ENCODE data around the gene RANGAP1.

RANGAP1 gene

DNA sequence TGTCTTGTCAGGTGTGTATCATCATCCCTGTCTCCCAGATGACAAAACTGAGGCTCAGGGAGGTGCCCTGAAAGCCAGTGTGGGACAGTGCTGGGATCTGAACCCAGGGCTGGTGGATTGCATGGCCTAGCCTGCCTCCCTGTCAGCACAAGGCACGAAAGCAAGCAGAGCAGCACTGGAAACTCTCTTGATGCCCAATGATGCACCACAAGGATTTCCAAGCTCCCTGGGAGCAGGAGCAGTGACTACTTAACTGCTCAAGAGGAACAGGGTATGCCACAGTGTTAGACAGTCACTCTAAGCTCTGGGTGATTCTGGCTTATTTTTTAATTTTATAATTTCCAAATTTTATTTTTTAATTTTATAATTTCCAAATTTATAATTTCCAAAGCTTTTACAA is 24.3 kb upstream of the RANGAP1 start:
- no peak for DNase-seq (ENCODE audit: low read depth)
- TF ChIP-seq, protein P1, sequence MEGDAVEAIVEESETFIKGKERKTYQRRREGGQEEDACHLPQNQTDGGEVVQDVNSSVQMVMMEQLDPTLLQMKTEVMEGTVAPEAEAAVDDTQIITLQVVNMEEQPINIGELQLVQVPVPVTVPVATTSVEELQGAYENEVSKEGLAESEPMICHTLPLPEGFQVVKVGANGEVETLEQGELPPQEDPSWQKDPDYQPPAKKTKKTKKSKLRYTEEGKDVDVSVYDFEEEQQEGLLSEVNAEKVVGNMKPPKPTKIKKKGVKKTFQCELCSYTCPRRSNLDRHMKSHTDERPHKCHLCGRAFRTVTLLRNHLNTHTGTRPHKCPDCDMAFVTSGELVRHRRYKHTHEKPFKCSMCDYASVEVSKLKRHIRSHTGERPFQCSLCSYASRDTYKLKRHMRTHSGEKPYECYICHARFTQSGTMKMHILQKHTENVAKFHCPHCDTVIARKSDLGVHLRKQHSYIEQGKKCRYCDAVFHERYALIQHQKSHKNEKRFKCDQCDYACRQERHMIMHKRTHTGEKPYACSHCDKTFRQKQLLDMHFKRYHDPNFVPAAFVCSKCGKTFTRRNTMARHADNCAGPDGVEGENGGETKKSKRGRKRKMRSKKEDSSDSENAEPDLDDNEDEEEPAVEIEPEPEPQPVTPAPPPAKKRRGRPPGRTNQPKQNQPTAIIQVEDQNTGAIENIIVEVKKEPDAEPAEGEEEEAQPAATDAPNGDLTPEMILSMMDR (conservative IDR thresholded peaks at IDR 0.05; ENCODE audit: low read depth, low read length), result no peak
- H3K4me3 ChIP-seq (ENCODE audit: low read depth, low read length), result no peak overlapping the region

DNA sequence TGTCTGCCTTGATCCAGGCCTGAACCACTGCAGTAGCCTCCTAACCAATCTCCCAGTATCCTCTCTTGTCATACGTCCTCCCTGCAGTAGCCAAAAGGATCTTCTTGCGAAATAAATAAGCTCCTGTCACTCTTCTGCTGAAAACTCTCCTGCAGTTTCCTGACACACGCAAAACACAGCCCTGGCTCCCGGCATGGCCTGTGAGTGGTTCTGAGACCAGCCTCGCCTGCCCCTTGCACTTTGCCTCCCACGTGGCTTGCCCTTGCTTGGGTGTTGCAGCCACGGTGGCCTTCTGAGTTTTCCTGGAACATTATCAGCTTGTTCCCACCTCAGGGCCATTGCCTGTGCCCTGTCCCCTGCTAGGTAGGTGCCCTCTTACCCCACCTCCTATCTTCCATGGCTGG is 22.6 kb upstream of the RANGAP1 start:
- DNase-seq (ENCODE audit: low read depth), result peak; percentile 59
- TF ChIP-seq, protein P1 (conservative IDR thresholded peaks at IDR 0.05; ENCODE audit: low read depth, low read length), result no peak
- H3K4me3 ChIP-seq (ENCODE audit: low read depth, low read length), result no peak overlapping the region

DNA sequence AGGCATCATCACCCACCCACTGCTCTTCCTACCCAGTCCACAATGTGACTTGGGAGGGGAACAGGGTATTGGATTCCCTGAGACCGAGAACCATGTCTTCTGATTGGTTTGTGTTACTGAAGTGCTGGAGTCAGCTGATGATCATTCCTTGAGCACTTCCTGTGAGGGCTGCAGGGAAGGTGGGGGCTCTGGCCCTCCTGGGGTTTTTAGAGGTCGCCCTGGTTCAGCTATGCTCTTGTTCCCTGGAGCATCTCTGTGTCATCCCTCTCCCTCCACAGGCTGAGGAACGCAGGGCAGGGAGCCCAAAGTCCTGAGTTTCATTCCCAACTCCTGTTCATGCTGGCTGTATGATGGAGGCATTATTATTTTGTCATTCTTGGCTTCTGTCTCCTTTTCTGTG is 22.1 kb upstream of the RANGAP1 start:
- peak; percentile 85 for DNase-seq (ENCODE audit: low read depth)
- H3K4me3 ChIP-seq (ENCODE audit: low read depth, low read length), result no peak overlapping the region
- TF ChIP-seq, protein P1 (conservative IDR thresholded peaks at IDR 0.05; ENCODE audit: low read depth, low read length), result peak; percentile 17

DNA sequence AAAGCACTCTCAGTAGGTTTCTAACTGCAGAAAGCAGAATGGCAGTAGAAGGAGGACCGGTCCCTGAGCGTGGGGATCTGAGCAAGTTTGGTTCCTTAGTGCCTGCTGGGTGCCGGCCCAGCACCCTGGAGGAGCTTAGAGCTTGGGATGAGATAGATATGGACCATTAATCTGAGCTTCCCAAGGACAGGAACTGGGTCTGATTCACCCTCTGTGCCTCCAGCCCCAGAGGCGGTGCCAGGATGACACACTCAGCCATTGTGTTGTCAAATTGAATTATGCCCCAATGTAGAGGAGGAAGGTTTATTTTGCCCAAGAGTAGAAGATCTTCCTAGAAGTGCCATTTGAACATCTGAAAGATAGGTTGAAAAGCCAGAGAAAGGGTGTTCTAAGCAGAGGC is 19.7 kb upstream of the RANGAP1 start:
- no peak overlapping the region for H3K4me3 ChIP-seq (ENCODE audit: low read depth, low read length)
- no peak for DNase-seq (ENCODE audit: low read depth)
- TF ChIP-seq, protein P1 (conservative IDR thresholded peaks at IDR 0.05; ENCODE audit: low read depth, low read length), result no peak

DNA sequence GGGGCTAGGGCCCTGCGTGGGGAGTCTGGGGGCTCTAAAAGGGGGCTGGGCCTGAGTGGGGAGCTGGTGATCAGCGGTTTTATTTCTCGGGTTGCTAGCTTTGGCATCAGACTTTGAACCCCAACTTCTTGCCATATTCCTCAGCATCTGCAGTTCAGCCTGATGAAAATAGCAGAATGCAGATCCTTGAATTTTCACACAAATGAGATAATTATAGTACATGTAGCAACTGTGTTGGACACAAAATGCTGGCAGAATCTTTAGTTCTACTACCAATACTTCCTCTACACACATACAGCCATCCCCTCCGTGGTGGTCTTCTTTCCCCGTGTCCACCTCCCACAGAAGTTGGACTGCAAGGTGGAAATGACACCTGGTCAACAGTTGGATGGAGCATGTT is 16.8 kb upstream of the RANGAP1 start:
- TF ChIP-seq, protein P1 (conservative IDR thresholded peaks at IDR 0.05; ENCODE audit: low read depth, low read length), result no peak
- peak overlapping the region; percentile 79 for H3K4me3 ChIP-seq (ENCODE audit: low read depth, low read length)
- no peak for DNase-seq (ENCODE audit: low read depth)

DNA sequence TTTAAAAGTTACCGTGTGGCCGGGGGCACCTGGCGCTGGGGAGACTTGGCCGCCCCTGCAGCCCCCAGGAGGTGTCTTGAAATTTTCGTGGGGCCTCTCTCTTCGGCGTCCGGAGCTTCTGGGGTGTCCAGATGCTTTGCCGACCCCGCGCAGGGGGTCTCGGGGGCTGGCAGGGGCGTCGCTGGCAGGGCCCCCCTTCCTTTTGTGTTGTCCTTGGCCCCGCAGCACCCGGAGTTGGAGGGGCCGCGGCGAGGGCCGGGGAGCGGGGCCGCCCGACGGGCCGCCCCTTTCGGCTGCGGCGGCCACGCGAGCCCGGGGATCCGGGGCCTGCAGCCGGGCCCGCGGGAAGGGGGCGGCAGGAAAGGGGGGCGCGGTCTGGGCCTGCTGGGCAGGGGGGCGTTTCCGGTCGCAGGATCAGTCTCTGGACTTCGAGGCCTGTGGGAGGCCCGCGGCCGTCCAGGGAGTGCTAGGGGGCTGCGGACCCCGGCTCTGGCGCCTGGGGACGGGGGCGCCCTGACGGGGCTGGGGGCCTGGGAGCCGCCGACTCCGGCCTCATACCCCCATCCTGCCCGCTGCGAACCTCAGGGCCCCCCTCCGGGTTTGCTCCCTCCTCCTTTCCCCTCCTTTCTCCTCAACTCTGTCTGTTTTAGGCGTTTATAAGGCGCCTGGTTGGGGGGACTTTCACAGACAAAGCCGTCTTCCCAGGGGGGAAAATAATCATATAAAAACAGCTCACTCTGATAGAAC is 16.2 kb upstream of the RANGAP1 start:
- DNase-seq (ENCODE audit: low read depth), result no peak
- TF ChIP-seq, protein P1 (conservative IDR thresholded peaks at IDR 0.05; ENCODE audit: low read depth, low read length), result no peak
- H3K4me3 ChIP-seq (ENCODE audit: low read depth, low read length), result peak overlapping the region; percentile 79
